ENCODE data around the gene SLC44A4.

SLC44A4 gene

GRCh38 chr6:31900917-31901414 lies 22.2 kb upstream of the SLC44A4 start:
- no peak for DNase-seq

- no peak for DNase-seq
Measured at GRCh38 chr6:31899882-31900722, 21.3 kb upstream of the SLC44A4 start.

- no peak for DNase-seq
Measured at GRCh38 chr6:31899215-31899614, 20.4 kb upstream of the SLC44A4 start.

- no peak for DNase-seq
Measured at GRCh38 chr6:31898383-31899011, 19.7 kb upstream of the SLC44A4 start.

- DNase-seq = peak; percentile 5
Measured at GRCh38 chr6:31897612-31898382, 19.0 kb upstream of the SLC44A4 start, which contains the start of gene EHMT2. EHMT2 (minus strand) TSS chr6:31897698; CDS start chr6:31897677, 21 bp downstream.

- DNase-seq = no peak
Measured at GRCh38 chr6:31896856-31897611, 18.2 kb upstream of the SLC44A4 start.

- DNase-seq = no peak
Measured at GRCh38 chr6:31896493-31896855, 17.7 kb upstream of the SLC44A4 start.

GRCh38 chr6:31892821-31893220 lies 14.0 kb upstream of the SLC44A4 start:
- no peak for DNase-seq

GRCh38 chr6:31889331-31889972 lies 10.7 kb upstream of the SLC44A4 start:
- no peak for DNase-seq

- DNase-seq = no peak
Measured at GRCh38 chr6:31888276-31889258, 9.8 kb upstream of the SLC44A4 start.

GRCh38 chr6:31887173-31888007 lies 8.6 kb upstream of the SLC44A4 start:
- DNase-seq = no peak

- no peak for DNase-seq
Measured at GRCh38 chr6:31886541-31886991, 7.8 kb upstream of the SLC44A4 start.

- DNase-seq = no peak
Measured at GRCh38 chr6:31884528-31885035, 5.8 kb upstream of the SLC44A4 start.

- DNase-seq = no peak
Measured at GRCh38 chr6:31883676-31884075, 4.9 kb upstream of the SLC44A4 start.

GRCh38 chr6:31882344-31882743 lies 3.5 kb upstream of the SLC44A4 start:
- no peak for DNase-seq

- DNase-seq = no peak
Measured at GRCh38 chr6:31881136-31881859, 2.5 kb upstream of the SLC44A4 start.

GRCh38 chr6:31880616-31881015 lies 1.8 kb upstream of the SLC44A4 start:
- DNase-seq = no peak

- no peak for DNase-seq
Measured at GRCh38 chr6:31879901-31880300, 1.1 kb upstream of the SLC44A4 start.

GRCh38 chr6:31879143-31879542 lies 346 bp upstream of the SLC44A4 start:
- no peak for DNase-seq
